PC-9 (cell line): Measurements from ENCODE around the gene OR10H4. TPM values are rescaled to one million over a fixed set of nuclear protein-coding genes. Genes with fewer than 3 reads are reported as not detected.
A peak's percentile ranks its signal among the peaks of the same experiment; 100 is the strongest.

Experiments
- BruUV-seq: library from RNA; stranded (reverse); fragments of 400-500 nt; replicated peaks from 2 replicates; lab custom pipeline; 2021; lab: Mats Ljungman, UMichigan
- CTCF ChIA-PET: fragments of 300-600 bp; sonication (Branson Sonifier 250); formaldehyde crosslinking; loops from one replicate; lab custom pipeline; 2022; ENCODE audit warnings: antibody characterized with exemption; lab: Charles Lee
- POLR2A ChIA-PET: fragments of 300-600 bp; sonication (Branson Sonifier 250); formaldehyde crosslinking; loops from one replicate; lab custom pipeline; 2022; ENCODE audit warnings: antibody characterized with exemption; ENCODE audit not compliant: unreplicated experiment; lab: Charles Lee
- DNase-seq, 2 experiments: peaks; one replicate each; pipeline versions ENCODE4 v3.0.0 to v3.0.0-alpha.2; 2015 to 2022; ENCODE audit warnings: mixed read lengths in 1 of 2
- H2AFZ ChIP-seq: fragments of 200-600 bp; sonication (generic); 2 replicates; pipeline ENCODE4 v1.8.1; 2017; ENCODE audit warnings: antibody characterized with exemption
- H3F3A ChIP-seq: fragments of 200-600 bp; sonication (generic); 2 replicates; pipeline ENCODE4 v1.8.1; 2017; ENCODE audit warnings: antibody characterized with exemption, mild to moderate bottlenecking, low read depth; ENCODE audit not compliant: insufficient read depth
- H3K27ac ChIP-seq: fragments of 200-600 bp; sonication (generic); 2 replicates; pipeline ENCODE4 v1.6.1; 2016; ENCODE audit warnings: mixed run types
- H3K27me3 ChIP-seq: fragments of 200-600 bp; sonication (generic); 2 replicates; pipeline ENCODE4 v1.6.1; 2016; ENCODE audit warnings: low read depth, mixed run types; ENCODE audit not compliant: insufficient read depth
- H3K36me3 ChIP-seq: fragments of 200-600 bp; sonication (generic); 2 replicates; pipeline ENCODE4 v1.6.1; 2016; ENCODE audit warnings: low read depth, mixed run types
- H3K4me1 ChIP-seq: fragments of 200-600 bp; sonication (generic); replicated peaks from 2 replicates; pipeline ENCODE4 v1.6.1; 2016; ENCODE audit warnings: mixed run types; ENCODE audit not compliant: insufficient read depth
- H3K4me2 ChIP-seq: fragments of 200-600 bp; sonication (generic); 2 replicates; pipeline ENCODE4 v1.6.1; 2017; ENCODE audit warnings: mixed run types
- H3K4me3 ChIP-seq: fragments of 200-600 bp; sonication (generic); 2 replicates; pipeline ENCODE4 v1.6.1; 2016; ENCODE audit warnings: mixed run types
- H3K79me2 ChIP-seq: fragments of 200-600 bp; sonication (generic); 2 replicates; pipeline ENCODE4 v1.6.1; 2017; ENCODE audit warnings: low read depth, mixed run types
- H3K9me2 ChIP-seq: fragments of 200-600 bp; sonication (generic); 2 replicates; pipeline ENCODE4 v1.8.1; 2017; ENCODE audit warnings: mild to moderate bottlenecking; ENCODE audit not compliant: insufficient read depth
- H3K9me3 ChIP-seq: fragments of 200-600 bp; sonication (generic); 2 replicates; pipeline ENCODE4 v1.8.1; 2016; ENCODE audit warnings: low read depth; ENCODE audit not compliant: insufficient read depth
- H4K20me1 ChIP-seq: fragments of 200-600 bp; sonication (generic); 2 replicates; pipeline ENCODE4 v1.8.1; 2017; ENCODE audit not compliant: insufficient read depth
- EZH2 ChIP-seq: fragments of 200-600 bp; sonication (generic); IDR thresholded peaks from 2 replicates; pipeline ENCODE4 v1.8.0; 2017; ENCODE audit warnings: antibody characterized with exemption, low read depth
- intact Hi-C: fragments of 100-400 bp; cut with micrococcal nuclease; formaldehyde crosslinking; loops from one replicate; pipeline ENCODE4 v1.10.0; 2022; ENCODE audit not compliant: unreplicated experiment
- total RNA-seq: library from RNA; stranded (reverse); gene quantifications from 2 replicates; pipeline ENCODE4 v1.2.3, GENCODE V29; 2021
- TF ChIP-seq, protein P1 (sequence below): fragments of 200-600 bp; sonication (generic); conservative IDR thresholded peaks from 2 replicates; pipeline ENCODE4 v1.6.1; 2017; ENCODE audit warnings: mixed run types, antibody characterized with exemption, mild to moderate bottlenecking, moderate library complexity

Gene OR10H4
- total RNA-seq, 1 experiment from 2014 or later: not detected

DNA sequence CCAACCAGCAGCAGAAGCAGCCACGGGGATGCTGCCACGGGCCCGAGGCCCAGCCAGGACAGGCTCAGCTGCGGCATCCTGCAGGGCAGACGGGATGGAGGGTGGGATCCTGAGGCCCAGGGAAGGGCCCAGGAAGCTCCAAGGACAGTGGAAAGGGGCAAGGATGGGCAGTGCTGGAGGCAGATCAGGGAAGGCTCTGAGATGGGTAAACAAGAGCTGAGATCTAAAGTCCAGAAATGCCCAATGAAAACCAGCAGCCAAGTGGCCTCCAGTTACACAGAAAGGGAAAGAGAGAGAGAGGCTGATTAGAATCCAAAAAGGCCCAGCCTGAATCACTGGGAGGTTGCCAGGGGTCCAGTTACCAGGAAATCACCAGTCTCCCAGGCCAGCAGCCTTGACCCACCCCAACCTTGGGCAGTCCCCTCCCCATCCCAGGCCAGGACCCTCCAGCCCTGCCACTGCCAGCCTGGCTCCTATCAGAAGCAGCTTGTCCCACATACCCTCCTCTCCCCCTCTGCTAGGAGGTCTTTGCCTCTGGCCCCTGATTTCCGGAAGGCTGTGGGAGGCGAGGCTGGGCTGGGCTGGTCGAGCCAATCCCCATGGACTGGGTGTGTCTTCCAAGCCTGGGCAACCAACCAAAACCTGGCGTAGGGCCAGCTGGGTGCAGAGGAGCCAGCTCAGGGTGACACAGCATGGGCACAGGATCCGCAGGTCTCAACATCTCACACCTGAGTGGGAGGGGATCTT is 14.3 kb upstream of the OR10H4 start, which contains the start of gene CYP4F11:
Gene CYP4F11 (minus strand): TSS at position 198 of the 747 bp plus-strand sequence. CDS start 121 bp downstream, at position 77.
- BruUV-seq: TSS peak; percentile 75
- Histone ChIP-seq H3K4me2 (peak within 1 kb of the TSS; percentile 92), H3K79me2 (peaks cover 27% of the 10 kb centered on the region)

DNA sequence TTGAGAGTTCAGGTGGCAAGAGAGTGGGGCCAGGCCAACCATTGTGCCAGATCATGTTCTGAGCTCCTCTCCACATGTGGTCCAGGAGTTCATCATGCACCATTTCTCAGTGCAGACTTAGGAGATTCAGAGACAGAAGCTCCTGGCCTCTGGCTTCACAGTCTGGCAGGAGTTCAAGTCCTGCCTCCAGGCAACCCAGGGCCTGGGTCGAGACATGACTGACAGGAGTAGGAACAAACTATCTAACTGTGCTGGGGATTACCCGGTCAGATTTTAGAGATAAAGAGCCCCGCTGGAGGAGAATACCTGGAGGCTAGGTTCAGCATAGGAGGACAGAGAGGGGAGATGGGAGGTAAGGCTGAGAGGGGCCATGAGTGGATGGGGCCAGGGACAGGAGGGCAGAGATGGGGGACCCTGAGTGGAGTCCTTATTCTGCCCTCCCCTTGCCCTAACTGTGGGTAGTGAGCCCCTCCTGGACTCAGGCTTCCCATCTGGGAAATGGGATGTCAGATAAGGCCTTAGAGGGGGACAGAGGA is 13.6 kb upstream of the OR10H4 start:
- peaks cover 14% of the 10 kb centered on the region for H3K4me1 ChIP-seq
- no peaks in the 10 kb centered on the region for H3K27me3 ChIP-seq
- peak overlapping the region; percentile 83; the same call in 1 of the 2 replicates for H3K4me3 ChIP-seq
- peak in 1 of 2 experiments; percentile 78 for DNase-seq
- CTCF ChIA-PET: interaction anchor here (0.5 to 1.0 kb wide), 3 partner anchors 91 to 1575 kb away, joined by 3 to 5 read pairs (median 5); no protein-coding TSS in a partner anchor
- H3K9me2 ChIP-seq: no peaks in the 10 kb centered on the region
- H3F3A ChIP-seq: peaks cover 23% of the 10 kb centered on the region
- peaks cover 20% of the 10 kb centered on the region for H3K79me2 ChIP-seq
- H3K4me2 ChIP-seq: peak overlapping the region; percentile 92
- TSS peak; percentile 95 for BruUV-seq
- peak overlapping the region; percentile 96 for H3K27ac ChIP-seq
- intact Hi-C loops: loop anchor here (10.0 kb wide), 2 partner anchors 100 to 250 kb away; partner anchors contain the start of gene FAM32A
- H3K36me3 ChIP-seq: peaks cover 9% of the 10 kb centered on the region
- no peak for TF ChIP-seq EZH2
- TF ChIP-seq, protein P1, sequence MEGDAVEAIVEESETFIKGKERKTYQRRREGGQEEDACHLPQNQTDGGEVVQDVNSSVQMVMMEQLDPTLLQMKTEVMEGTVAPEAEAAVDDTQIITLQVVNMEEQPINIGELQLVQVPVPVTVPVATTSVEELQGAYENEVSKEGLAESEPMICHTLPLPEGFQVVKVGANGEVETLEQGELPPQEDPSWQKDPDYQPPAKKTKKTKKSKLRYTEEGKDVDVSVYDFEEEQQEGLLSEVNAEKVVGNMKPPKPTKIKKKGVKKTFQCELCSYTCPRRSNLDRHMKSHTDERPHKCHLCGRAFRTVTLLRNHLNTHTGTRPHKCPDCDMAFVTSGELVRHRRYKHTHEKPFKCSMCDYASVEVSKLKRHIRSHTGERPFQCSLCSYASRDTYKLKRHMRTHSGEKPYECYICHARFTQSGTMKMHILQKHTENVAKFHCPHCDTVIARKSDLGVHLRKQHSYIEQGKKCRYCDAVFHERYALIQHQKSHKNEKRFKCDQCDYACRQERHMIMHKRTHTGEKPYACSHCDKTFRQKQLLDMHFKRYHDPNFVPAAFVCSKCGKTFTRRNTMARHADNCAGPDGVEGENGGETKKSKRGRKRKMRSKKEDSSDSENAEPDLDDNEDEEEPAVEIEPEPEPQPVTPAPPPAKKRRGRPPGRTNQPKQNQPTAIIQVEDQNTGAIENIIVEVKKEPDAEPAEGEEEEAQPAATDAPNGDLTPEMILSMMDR: no peak
- peaks cover 8% of the 10 kb centered on the region for H4K20me1 ChIP-seq
- POLR2A ChIA-PET: interaction anchor here (0.6 to 1.0 kb wide), 7 partner anchors 29 to 558 kb away, joined by 3 to 5 read pairs (median 4); no protein-coding TSS in a partner anchor
- H3K9me3 ChIP-seq: no peaks in the 10 kb centered on the region
- H2AFZ ChIP-seq: peak overlapping the region; percentile 58

More for the DNA sequence above, 14.3 kb upstream of the OR10H4 start, which contains the start of gene CYP4F11:
- Histone ChIP-seq H3K27ac (peak within 1 kb of the TSS; percentile 96), H2AFZ (peak within 1 kb of the TSS; percentile 58), H3K36me3 (peaks cover 16% of the 10 kb centered on the region), H3K4me3 (peak within 1 kb of the TSS; percentile 83), H4K20me1 (peaks cover 16% of the 10 kb centered on the region), H3K27me3 (no peaks in the 10 kb centered on the region), H3K9me3 (no peaks in the 10 kb centered on the region), H3F3A (peaks cover 23% of the 10 kb centered on the region), H3K9me2 (no peaks in the 10 kb centered on the region), H3K4me1 (peaks cover 14% of the 10 kb centered on the region)
- CTCF ChIA-PET: interaction anchor here (0.5 to 1.0 kb wide), 4 partner anchors 91 to 800 kb away, joined by 3 to 5 read pairs (median 4); no protein-coding TSS in a partner anchor
- TF ChIP-seq EZH2: no peak
- TF ChIP-seq, protein P1: no peak
- peak; percentile 96 to 98 for DNase-seq
- POLR2A ChIA-PET: interaction anchor here (0.5 to 1.0 kb wide), 7 partner anchors 13 to 558 kb away, joined by 3 to 15 read pairs (median 3); no protein-coding TSS in a partner anchor
- intact Hi-C loops: loop anchor here (10.0 kb wide), 2 partner anchors 100 to 250 kb away; partner anchors contain the start of gene FAM32A

DNA sequence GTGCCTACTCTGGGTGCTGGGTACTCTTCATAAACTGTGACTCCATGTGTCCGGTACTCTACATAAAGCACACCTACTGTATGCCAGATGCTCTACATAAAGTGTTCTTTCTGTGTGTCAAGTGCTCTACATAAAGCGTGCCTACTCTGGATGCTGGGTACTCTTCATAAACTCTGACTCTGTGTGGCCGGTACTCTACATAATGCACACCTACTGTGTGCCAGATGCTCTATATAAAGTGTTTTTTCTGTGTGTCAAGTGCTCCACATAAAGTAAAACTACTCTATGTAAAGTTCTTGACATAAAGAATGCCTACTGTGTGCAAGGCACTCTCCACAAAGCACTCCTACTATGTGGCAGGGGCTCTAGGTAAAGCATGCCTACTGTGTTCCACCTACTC is 12.6 kb upstream of the OR10H4 start:
- Histone ChIP-seq H3K36me3 (peaks cover 2% of the 10 kb centered on the region; the same call in 1 of the 2 replicates), H3K4me2 (no peak overlapping the region), H3K9me3 (no peaks in the 10 kb centered on the region), H3K4me3 (no peak overlapping the region), H3K4me1 (peaks cover 14% of the 10 kb centered on the region), H3K9me2 (no peaks in the 10 kb centered on the region), H3K79me2 (peaks cover 10% of the 10 kb centered on the region), H3K27ac (peak overlapping the region; percentile 96), H3K27me3 (no peaks in the 10 kb centered on the region), H4K20me1 (peaks cover under 1% of the 10 kb centered on the region; the same call in 1 of the 2 replicates), H3F3A (peaks cover 23% of the 10 kb centered on the region), H2AFZ (no peak overlapping the region)
- DNase-seq: no peak
- intact Hi-C loops: loop anchor here (10.0 kb wide), 2 partner anchors 101 to 249 kb away; partner anchors contain the start of gene FAM32A
- ChIA-PET CTCF (no interaction called here), POLR2A (no interaction called here)
- TF ChIP-seq EZH2: no peak
- TF ChIP-seq, protein P1: no peak
- BruUV-seq: no TSS peak
